Gastrocnemius medialis (tissue), 4 donors: ENCODE data around the gene TTC39C. TPM values are rescaled to one million over a fixed set of nuclear protein-coding genes. Genes with fewer than 3 reads are reported as not detected.

Source experiments
- ATAC-seq, 2 donors: fragments of 150-250 bp; one replicate each; pipeline ENCODE4 v1.9.1; 2016
- DNase-seq, 2 donors: peaks; one replicate each; pipeline ENCODE4 v3.0.0-alpha.2; 2019
- H3K27ac ChIP-seq, 4 donors: fragments of 200-600 bp; sonication (generic); 1 replicate in 1 of 4; 2 replicates in 3 of 4; pipeline ENCODE4 v1.5.1; 2016 to 2018; ENCODE audit warnings: mild to moderate bottlenecking in 2 of 4, moderate library complexity in 1 of 4
- H3K27me3 ChIP-seq, 3 donors: fragments of 200-600 bp; sonication (generic) in 2 of 3; 1 replicate in 1 of 3; 2 replicates in 2 of 3; pipeline versions ENCODE4 v1.5.1 to v1.6.0; 2016 to 2019; ENCODE audit warnings: mild to moderate bottlenecking in 1 of 3, moderate library complexity in 1 of 3
- H3K36me3 ChIP-seq, 2 donors: fragments of 200-600 bp; sonication (generic) in 1 of 2; one replicate each; pipeline ENCODE4 v1.5.1; 2017 to 2018
- H3K4me1 ChIP-seq, 2 donors: fragments of 200-600 bp; sonication (generic) in 1 of 2; one replicate each; pipeline ENCODE4 v1.5.1; 2016 to 2017; ENCODE audit warnings: mild to moderate bottlenecking in 2 of 2
- H3K4me3 ChIP-seq, 4 donors: fragments of 200-600 bp; sonication (generic) in 3 of 4; 1 replicate in 1 of 4; 2 replicates in 3 of 4; pipeline ENCODE4 v1.5.1; 2016 to 2019; ENCODE audit warnings: mild to moderate bottlenecking in 2 of 4
- H3K9me3 ChIP-seq, 3 donors: fragments of 200-600 bp; sonication (generic) in 2 of 3; 1 replicate in 1 of 3; 2 replicates in 2 of 3; pipeline ENCODE4 v1.5.1; 2016 to 2019
- CTCF ChIP-seq, 5 experiments: fragments of 450-650 bp in 3 of 5; fragments of 200-600 bp in 2 of 5; sonication (generic) in 2 of 5; IDR thresholded peaks in 4 of 5; conservative IDR thresholded peaks in 1 of 5; 1 replicate in 4 of 5; 2 replicates in 1 of 5; pipeline ENCODE4 v1.5.1; 2016 to 2019; ENCODE audit warnings: antibody characterized with exemption in 5 of 5, mild to moderate bottlenecking in 3 of 5, moderate library complexity in 3 of 5
- POLR2A ChIP-seq, 2 donors: fragments of 450-650 bp; IDR thresholded peaks; one replicate each; pipeline ENCODE4 v1.6.1; 2017; ENCODE audit warnings: antibody characterized with exemption in 2 of 2, mild to moderate bottlenecking in 2 of 2, moderate library complexity in 2 of 2
- in situ Hi-C, 4 donors: fragments of 200-750 bp; cut with MboI; loops; one replicate each; pipeline versions ENCODE4 v1.15.0 to v1.8.0; 2017; ENCODE audit warnings: low sequenced_read_pairs in 4 of 4
- intact Hi-C: fragments of 100-400 bp; cut with DNase I; formaldehyde crosslinking; loops from one replicate; pipeline ENCODE4 v1.15.1; 2023; ENCODE audit warnings: low total_unique reads
- total RNA-seq, 4 donors: library from RNA; depleted of rRNA; stranded (reverse); fragments of >200 nt; gene quantifications; one replicate each; pipeline versions ENCODE4 v1.1.0 to v1.2.3, GENCODE V29; 2016

The TTC39C gene
- total RNA-seq, 4 donors from 2014 or later = 0.71 to 1.8 (median 1.5) TPM

- ATAC-seq (no peak), DNase-seq (no peak)
- in situ Hi-C loops (no loop called here), intact Hi-C loops (no loop called here)
- Histone ChIP-seq H3K4me3 (no peak overlapping the region), H3K4me1 (peaks cover 0 to 16% of the 10 kb centered on the region in 2 donors), H3K9me3 (no peaks in the 10 kb centered on the region), H3K27me3 (no peaks in the 10 kb centered on the region), H3K36me3 (no peaks in the 10 kb centered on the region), H3K27ac (no peak overlapping the region)
- TF ChIP-seq POLR2A (IDR thresholded peaks at IDR 0.05) (no peak), CTCF (IDR thresholded peaks at IDR 0.05 in 4 of 5, conservative IDR thresholded peaks at IDR 0.05 in 1 of 5) (no peak)
These were observed 75.2 kb downstream of the TTC39C start for GRCh38 chr18:24089515-24090337.

- no peak overlapping the region for H3K27ac ChIP-seq
- no peaks in the 10 kb centered on the region for H3K27me3 ChIP-seq
- TF ChIP-seq CTCF (IDR thresholded peaks at IDR 0.05 in 4 of 5, conservative IDR thresholded peaks at IDR 0.05 in 1 of 5) (no peak), POLR2A (IDR thresholded peaks at IDR 0.05) (no peak)
- in situ Hi-C loops (no loop called here), intact Hi-C loops (no loop called here)
- no peak for ATAC-seq
- H3K9me3 ChIP-seq = no peaks in the 10 kb centered on the region
- peaks cover 0 to 16% of the 10 kb centered on the region in 2 donors for H3K4me1 ChIP-seq
- H3K4me3 ChIP-seq = no peak overlapping the region
- H3K36me3 ChIP-seq = no peaks in the 10 kb centered on the region
- no peak for DNase-seq
These were observed 76.3 kb downstream of the TTC39C start for GRCh38 chr18:24090876-24091275.

- intact Hi-C loops = no loop called here
- ATAC-seq (no peak), DNase-seq (no peak)
- TF ChIP-seq POLR2A (IDR thresholded peaks at IDR 0.05) = no peak
- TF ChIP-seq CTCF (IDR thresholded peaks at IDR 0.05 in 4 of 5, conservative IDR thresholded peaks at IDR 0.05 in 1 of 5) = no peak
- H3K9me3 ChIP-seq = no peaks in the 10 kb centered on the region
- in situ Hi-C loops = no loop called here
- H3K27ac ChIP-seq = no peak overlapping the region
- H3K27me3 ChIP-seq = no peaks in the 10 kb centered on the region
- H3K4me3 ChIP-seq = no peak overlapping the region
- H3K36me3 ChIP-seq = no peaks in the 10 kb centered on the region
- peaks cover 0 to 6% of the 10 kb centered on the region in 2 donors for H3K4me1 ChIP-seq
These were observed 80.0 kb downstream of the TTC39C start for GRCh38 chr18:24094561-24094960.

GRCh38 chr18:24095976-24096375 is 81.4 kb downstream of the TTC39C start:
- in situ Hi-C loops = no loop called here
- no peak for DNase-seq
- Histone ChIP-seq H3K27ac (no peak overlapping the region), H3K36me3 (no peaks in the 10 kb centered on the region), H3K27me3 (no peaks in the 10 kb centered on the region), H3K4me1 (no peaks in the 10 kb centered on the region), H3K4me3 (no peak overlapping the region), H3K9me3 (no peaks in the 10 kb centered on the region)
- intact Hi-C loops = no loop called here
- no peak for ATAC-seq
- TF ChIP-seq POLR2A (IDR thresholded peaks at IDR 0.05) = no peak

- intact Hi-C loops (no loop called here), in situ Hi-C loops (loop anchor here in 1 of 4 donors (25.0 kb wide), 1 partner anchor 466 kb away; no protein-coding TSS in a partner anchor)
- Histone ChIP-seq H3K27ac (no peak overlapping the region), H3K4me1 (no peaks in the 10 kb centered on the region), H3K27me3 (no peaks in the 10 kb centered on the region), H3K36me3 (no peaks in the 10 kb centered on the region), H3K4me3 (no peak overlapping the region), H3K9me3 (no peaks in the 10 kb centered on the region)
- DNase-seq (no peak), ATAC-seq (no peak)
- TF ChIP-seq CTCF (IDR thresholded peaks at IDR 0.05 in 4 of 5, conservative IDR thresholded peaks at IDR 0.05 in 1 of 5) = no peak
- TF ChIP-seq POLR2A (IDR thresholded peaks at IDR 0.05) = no peak
These were observed 88.9 kb downstream of the TTC39C start for GRCh38 chr18:24103320-24104021.
